H1 (cell line): ENCODE measurements around the gene HBM. TPM values are rescaled to one million over a fixed set of nuclear protein-coding genes. Genes with fewer than 3 reads are reported as not detected.
"Not testable (repeated sequence)": the region's sequence is repeated elsewhere in the genome, so short reads cannot be mapped to it uniquely, and the experiment has no call there.

ENCODE experiments used
- CTCF ChIA-PET: fragments of 300-600 bp; sonication (Branson Sonifier 250); formaldehyde crosslinking; loops from one replicate; lab custom pipeline; 2021; ENCODE audit not compliant: partially characterized antibody; lab: Charles Lee
- POLR2A ChIA-PET: fragments of 300-600 bp; sonication (Branson Sonifier 250); formaldehyde crosslinking; loops from one replicate; lab custom pipeline; 2021; ENCODE audit warnings: inconsistent platforms; ENCODE audit not compliant: partially characterized antibody; lab: Charles Lee
- DNase-seq, 2 experiments: peaks; one replicate each; pipeline versions ENCODE4 v3.0.0 to v3.0.0-alpha.2; 2010 to 2022; ENCODE audit warnings: low spot score in 2 of 2, low read depth in 1 of 2, mixed read lengths in 1 of 2
- FAIRE-seq: peaks from 2 replicates; lab custom pipeline; 2011; peaks lifted over from hg19 to GRCh38; lab: Jason Lieb, UNC
- H2AFZ ChIP-seq: 2 replicates; pipeline ENCODE4 v1.8.1; 2012; ENCODE audit warnings: low read length, inconsistent platforms
- H2AK5ac ChIP-seq: 2 replicates; pipeline ENCODE4 v1.6.1; 2013; ENCODE audit warnings: low read depth, low read length
- H2BK120ac ChIP-seq: replicated peaks from 2 replicates; pipeline ENCODE3; 2013; ENCODE audit warnings: low read depth, low read length, inconsistent platforms
- H2BK12ac ChIP-seq: 2 replicates; pipeline ENCODE4 v1.6.1; 2013; ENCODE audit warnings: low read depth, low read length
- H2BK15ac ChIP-seq: 2 replicates; pipeline ENCODE4 v1.6.1; 2013; ENCODE audit warnings: low read length
- H2BK20ac ChIP-seq: 2 replicates; pipeline ENCODE4 v1.6.1; 2013; ENCODE audit warnings: low read length
- H2BK5ac ChIP-seq: 2 replicates; pipeline ENCODE4 v1.6.1; 2013; ENCODE audit warnings: low read depth, low read length
- H3K14ac ChIP-seq: 2 replicates; pipeline ENCODE4 v1.6.1; 2013; ENCODE audit warnings: inconsistent platforms; ENCODE audit not compliant: insufficient read length
- H3K18ac ChIP-seq: 2 replicates; pipeline ENCODE4 v1.6.1; 2013; ENCODE audit warnings: low read length; ENCODE audit errors: extremely low read depth
- H3K23ac ChIP-seq: 2 replicates; pipeline ENCODE4 v1.6.1; 2013; ENCODE audit warnings: inconsistent platforms; ENCODE audit not compliant: insufficient read length
- H3K23me2 ChIP-seq: 2 replicates; pipeline ENCODE4 v1.6.1; 2013; ENCODE audit warnings: low read depth, low read length
- H3K27ac ChIP-seq: 2 replicates; pipeline ENCODE4 v1.6.1; 2011; ENCODE audit warnings: low read depth, low read length, inconsistent platforms
- H3K27me3 ChIP-seq, 4 experiments: replicated peaks in 1 of 4; 1 replicate in 1 of 4; 2 replicates in 3 of 4; pipeline versions ENCODE4 v1.6.1 to v1.8.1; 2011 to 2013; ENCODE audit warnings: low read length in 3 of 4, mild to moderate bottlenecking in 3 of 4, inconsistent platforms in 2 of 4, mixed read lengths in 2 of 4, moderate library complexity in 1 of 4; ENCODE audit not compliant: control insufficient read depth in 3 of 4, insufficient read depth in 3 of 4; ENCODE audit errors: extremely low read depth in 1 of 4
- H3K36me3 ChIP-seq, 4 experiments: 2 replicates each; pipeline versions ENCODE4 v1.6.1 to v1.8.1; 2011 to 2013; ENCODE audit warnings: mild to moderate bottlenecking in 4 of 4, low read length in 3 of 4, moderate library complexity in 2 of 4, control low read depth in 1 of 4, inconsistent platforms in 1 of 4; ENCODE audit not compliant: insufficient read depth in 4 of 4, control insufficient read depth in 2 of 4
- H3K4ac ChIP-seq: replicated peaks from 2 replicates; pipeline ENCODE3; 2013; ENCODE audit warnings: low read length, low read depth, mixed read lengths, inconsistent platforms; ENCODE audit not compliant: insufficient read length
- H3K4me1 ChIP-seq, 4 experiments: replicated peaks in 1 of 4; 1 replicate in 1 of 4; 2 replicates in 3 of 4; pipeline versions ENCODE4 v1.6.1 to v1.8.1; 2011 to 2013; ENCODE audit warnings: low read length in 3 of 4, inconsistent platforms in 2 of 4, mixed read lengths in 1 of 4; ENCODE audit not compliant: insufficient read depth in 4 of 4, control insufficient read depth in 3 of 4
- H3K4me2 ChIP-seq, 2 experiments: 2 replicates each; pipeline versions ENCODE4 v1.6.1 to v1.8.1; 2011 to 2013; ENCODE audit warnings: low read depth in 2 of 2, low read length in 2 of 2, control low read depth in 1 of 2, inconsistent platforms in 1 of 2, mild to moderate bottlenecking in 1 of 2; ENCODE audit not compliant: insufficient read depth in 1 of 2
- H3K4me3 ChIP-seq, 4 experiments: fragments of 200-600, 300-600 bp in 1 of 4; sonication (generic), shearing (Covaris generic), sonication (Bioruptor Twin) in 1 of 4; 2 replicates each; pipeline versions ENCODE4 v1.5.1 to v1.8.1; 2011 to 2016; ENCODE audit warnings: low read length in 4 of 4, low read depth in 3 of 4, control low read depth in 2 of 4, inconsistent platforms in 2 of 4, mild to moderate bottlenecking in 2 of 4, mixed read lengths in 1 of 4, moderate library complexity in 1 of 4; ENCODE audit not compliant: insufficient read depth in 2 of 4; ENCODE audit errors: extremely low read depth in 1 of 4
- H3K56ac ChIP-seq: replicated peaks from 2 replicates; pipeline ENCODE3; 2013; ENCODE audit warnings: low read depth, mild to moderate bottlenecking, mixed read lengths, low read length, inconsistent platforms; ENCODE audit not compliant: insufficient read length
- H3K79me1 ChIP-seq: 2 replicates; pipeline ENCODE4 v1.6.1; 2013; ENCODE audit warnings: low read depth, low read length, control low read depth
- H3K79me2 ChIP-seq, 2 experiments: 2 replicates each; pipeline versions ENCODE4 v1.6.1 to v1.8.1; 2012 to 2013; ENCODE audit warnings: low read length in 2 of 2, mild to moderate bottlenecking in 2 of 2, inconsistent platforms in 1 of 2; ENCODE audit not compliant: insufficient read depth in 2 of 2, control insufficient read depth in 1 of 2
- H3K9ac ChIP-seq, 4 experiments: replicated peaks in 1 of 4; 1 replicate in 1 of 4; 2 replicates in 3 of 4; pipeline versions ENCODE4 v1.6.1 to v1.8.1; 2011 to 2013; ENCODE audit warnings: low read depth in 3 of 4, low read length in 3 of 4, control low read depth in 2 of 4, mild to moderate bottlenecking in 2 of 4, moderate library complexity in 2 of 4, inconsistent platforms in 1 of 4; ENCODE audit errors: extremely low read depth in 1 of 4
- H3K9me3 ChIP-seq, 2 experiments: 2 replicates each; pipeline versions ENCODE4 v1.6.1 to v1.8.1; 2012 to 2013; ENCODE audit warnings: mild to moderate bottlenecking in 2 of 2, moderate library complexity in 2 of 2, control low read depth in 1 of 2, inconsistent platforms in 1 of 2, low read depth in 1 of 2, low read length in 1 of 2, mixed read lengths in 1 of 2; ENCODE audit not compliant: insufficient read depth in 2 of 2
- H4K20me1 ChIP-seq, 2 experiments: replicated peaks in 1 of 2; 2 replicates each; pipeline versions ENCODE3 to v1.8.1; 2011 to 2013; ENCODE audit warnings: inconsistent platforms in 2 of 2, low read length in 2 of 2, mild to moderate bottlenecking in 1 of 2; ENCODE audit not compliant: insufficient read depth in 2 of 2, control insufficient read depth in 1 of 2
- H4K5ac ChIP-seq: 2 replicates; pipeline ENCODE4 v1.6.1; 2013; ENCODE audit warnings: low read length, low read depth, mixed read lengths, inconsistent platforms; ENCODE audit not compliant: insufficient read length
- H4K8ac ChIP-seq: 2 replicates; pipeline ENCODE4 v1.8.0; 2013; ENCODE audit warnings: mild to moderate bottlenecking, moderate library complexity, low read length, inconsistent platforms; ENCODE audit not compliant: insufficient read depth; ENCODE audit errors: extremely low read depth
- H4K91ac ChIP-seq: replicated peaks from 2 replicates; pipeline ENCODE3; 2013; ENCODE audit warnings: low read length, mixed read lengths, inconsistent platforms; ENCODE audit not compliant: insufficient read length
- WGBS, 2 experiments: shearing (Covaris generic) in 1 of 2; methylation state at CpG; one replicate each; pipeline versions ENCODE4 v1.1.6 to v1.1.7; 2013 to 2015; ENCODE audit warnings: low lambda C conversion rate in 2 of 2, mixed read lengths in 2 of 2, inconsistent platforms in 1 of 2, low coverage in 1 of 2, missing lambda C conversion rate in 1 of 2; ENCODE audit not compliant: insufficient replicate concordance in 2 of 2, insufficient coverage in 1 of 2, insufficient read length in 1 of 2; ENCODE audit errors: extremely low coverage in 1 of 2, missing lambda C conversion rate in 1 of 2; 5-methylcytosine and 5-hydroxymethylcytosine counted together
- polyA plus RNA-seq, 7 experiments: library from polyadenylated mRNA; depleted of rRNA in 3 of 7; stranded (reverse) in 5 of 7; unstranded in 2 of 7; fragments of >200 nt in 5 of 7; fragments of 200-250 nt in 2 of 7; gene quantifications; 1 replicate in 5 of 7; 2 replicates in 1 of 7; 4 replicates in 1 of 7; pipeline versions ENCODE4 v1.2.1 to v1.2.3, GENCODE V29; 2011 to 2013; ENCODE audit warnings: missing spikeins in 2 of 7, mixed read lengths in 2 of 7
- total RNA-seq: library from RNA; stranded (reverse); fragmentation: NEBNext Ultra II Directional; extraction: Animal tissue kit (Norgen Biotek cat#: 25700); gene quantifications from 2 replicates; pipeline ENCODE4 v1.2.1, GENCODE V29; 2021

The HBM gene
- total and polyA plus RNA-seq, 2 of the 8 experiments (the other 6 are each of a cell fraction or from before 2014, with no cell fraction given) = 0.88 TPM; not detected in 1

DNA sequence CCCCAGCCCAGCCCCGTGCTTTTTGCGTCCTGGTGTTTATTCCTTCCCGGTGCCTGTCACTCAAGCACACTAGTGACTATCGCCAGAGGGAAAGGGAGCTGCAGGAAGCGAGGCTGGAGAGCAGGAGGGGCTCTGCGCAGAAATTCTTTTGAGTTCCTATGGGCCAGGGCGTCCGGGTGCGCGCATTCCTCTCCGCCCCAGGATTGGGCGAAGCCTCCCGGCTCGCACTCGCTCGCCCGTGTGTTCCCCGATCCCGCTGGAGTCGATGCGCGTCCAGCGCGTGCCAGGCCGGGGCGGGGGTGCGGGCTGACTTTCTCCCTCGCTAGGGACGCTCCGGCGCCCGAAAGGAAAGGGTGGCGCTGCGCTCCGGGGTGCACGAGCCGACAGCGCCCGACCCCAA is 10.2 kb downstream of the HBM start:
- H2AK5ac ChIP-seq, H2BK15ac ChIP-seq, H2BK120ac ChIP-seq, H3K4me1 ChIP-seq, H3K56ac ChIP-seq, H3K9me3 ChIP-seq, H2BK20ac ChIP-seq, FAIRE-seq, H3K79me1 ChIP-seq, POLR2A ChIA-PET, H4K91ac ChIP-seq, H3K4ac ChIP-seq, H3K4me2 ChIP-seq, H3K79me2 ChIP-seq, CTCF ChIA-PET, H4K5ac ChIP-seq, H2BK5ac ChIP-seq, H3K36me3 ChIP-seq, H3K27ac ChIP-seq, H2BK12ac ChIP-seq, H3K9ac ChIP-seq, DNase-seq, H4K8ac ChIP-seq, H3K14ac ChIP-seq, H2AFZ ChIP-seq, H3K23me2 ChIP-seq, H3K18ac ChIP-seq, H3K23ac ChIP-seq: not testable (repeated sequence)
- Histone ChIP-seq H4K20me1 (peaks cover 8 to 17% of the 10 kb centered on the region in 2 experiments), H3K27me3 (peaks cover 63 to 85% (median 78%) of the 10 kb centered on the region in 4 experiments), H3K4me3 (0 out of 8 replicates have a peak overlapping the region, but pooled peaks of 1 of the 4 experiments have one; percentile 40)
- 3% methylated on average over 8 of the region's 39 CpGs; no CpG with 5 or more reads in 1 of the 2 experiments for WGBS, 2 experiments
